Activated naive CD4-positive, alpha-beta T cell treated with anti-CD3 and anti-CD28 coated beads, Interleukin-2, amount 50 U/mL, for 72 hours (primary cell): ENCODE data around the gene FDCSP. TPM values are rescaled to one million over a fixed set of nuclear protein-coding genes. Genes with fewer than 3 reads are reported as not detected.
A peak's percentile ranks its signal among the peaks of the same experiment; 100 is the strongest.
"Not testable (repeated sequence)": the region's sequence is repeated elsewhere in the genome, so short reads cannot be mapped to it uniquely, and the experiment has no call there.

ENCODE experiments used
- ATAC-seq, 2 donors: fragments of 150-1000 bp; cut with Tn5 transposase; 2 replicates each; pipeline ENCODE4 v1.10.0; 2021; ENCODE audit warnings: mild to moderate bottlenecking in 2 of 2, moderate library complexity in 2 of 2
- DNase-seq, 2 donors: peaks; one replicate each; pipeline ENCODE4 v3.0.0; 2021 to 2022; ENCODE audit warnings: low spot score in 2 of 2
- H3K27ac Mint-ChIP-seq, 2 donors: one replicate each; pipeline ENCODE4 v1.8.0; 2022; ENCODE audit warnings: mild to moderate bottlenecking in 2 of 2, mixed read lengths in 2 of 2
- H3K36me3 Mint-ChIP-seq, 2 donors: one replicate each; pipeline ENCODE4 v1.8.0; 2022; ENCODE audit warnings: mixed read lengths in 2 of 2
- H3K9me3 Mint-ChIP-seq, 2 donors: one replicate each; pipeline ENCODE4 v1.8.0; 2022; ENCODE audit warnings: mixed read lengths in 2 of 2
- total RNA-seq, 2 donors: library from RNA; stranded (reverse); gene quantifications; one replicate each; pipeline ENCODE4 v1.2.3, GENCODE V29; 2022

The FDCSP gene
- total RNA-seq: not detected

- no peak for DNase-seq
- Mint-ChIP-seq H3K36me3 (no peaks in the 10 kb centered on the region), H3K27ac (no peak within 1 kb of the TSS), H3K9me3 (no peaks in the 10 kb centered on the region)
- ATAC-seq: no peak
Measured at GRCh38 chr4:70225824-70226223, at the start of gene FDCSP. TSS of gene FDCSP (plus strand) at chr4:70226124. CDS start at chr4:70231195, 5,071 bp downstream.

- no peak overlapping the region for H3K27ac Mint-ChIP-seq
- DNase-seq: no peak
- ATAC-seq: no peak
- H3K9me3 Mint-ChIP-seq: no peaks in the 10 kb centered on the region
- H3K36me3 Mint-ChIP-seq: no peaks in the 10 kb centered on the region
Measured at GRCh38 chr4:70177090-70177489, 48.8 kb upstream of the FDCSP start.

- no peaks in the 10 kb centered on the region for H3K36me3 Mint-ChIP-seq
- no peak for ATAC-seq
- no peaks in the 10 kb centered on the region for H3K9me3 Mint-ChIP-seq
Measured at GRCh38 chr4:70178075-70178660, 47.8 kb upstream of the FDCSP start.

GRCh38 chr4:70179811-70180210 lies 46.1 kb upstream of the FDCSP start:
- no peaks in the 10 kb centered on the region for H3K9me3 Mint-ChIP-seq
- H3K36me3 Mint-ChIP-seq: no peaks in the 10 kb centered on the region
- ATAC-seq: no peak
- no peak overlapping the region for H3K27ac Mint-ChIP-seq
- DNase-seq: no peak

More at GRCh38 chr4:70178075-70178660, 47.8 kb upstream of the FDCSP start:
- DNase-seq: no peak
- no peak overlapping the region for H3K27ac Mint-ChIP-seq

GRCh38 chr4:70181864-70182263 lies 44.1 kb upstream of the FDCSP start:
- Mint-ChIP-seq H3K36me3 (no peaks in the 10 kb centered on the region), H3K27ac (no peak overlapping the region), H3K9me3 (no peaks in the 10 kb centered on the region)
- DNase-seq: no peak
- ATAC-seq: no peak

GRCh38 chr4:70182517-70183167 lies 43.3 kb upstream of the FDCSP start:
- Mint-ChIP-seq H3K36me3 (no peaks in the 10 kb centered on the region), H3K27ac (no peak overlapping the region), H3K9me3 (no peaks in the 10 kb centered on the region)
- no peak for ATAC-seq
- DNase-seq: no peak

- peak in 1 of 2 donors; percentile 20 for DNase-seq
- peak in 1 of 2 donors; percentile 63 for ATAC-seq
- H3K36me3 Mint-ChIP-seq: no peaks in the 10 kb centered on the region
- H3K9me3 Mint-ChIP-seq: no peaks in the 10 kb centered on the region
- H3K27ac Mint-ChIP-seq: no peak overlapping the region
Measured at GRCh38 chr4:70183168-70183939, 42.6 kb upstream of the FDCSP start.

GRCh38 chr4:70183940-70184246 lies 42.0 kb upstream of the FDCSP start:
- DNase-seq: no peak
- no peak overlapping the region for H3K27ac Mint-ChIP-seq
- H3K9me3 Mint-ChIP-seq: no peaks in the 10 kb centered on the region
- no peaks in the 10 kb centered on the region for H3K36me3 Mint-ChIP-seq
- no peak for ATAC-seq

- H3K36me3 Mint-ChIP-seq: no peaks in the 10 kb centered on the region
- H3K27ac Mint-ChIP-seq: no peak overlapping the region
- no peaks in the 10 kb centered on the region for H3K9me3 Mint-ChIP-seq
- ATAC-seq: no peak
- no peak for DNase-seq
Measured at GRCh38 chr4:70187216-70187615, 38.7 kb upstream of the FDCSP start.

- H3K36me3 Mint-ChIP-seq: no peaks in the 10 kb centered on the region
- no peak overlapping the region for H3K27ac Mint-ChIP-seq
- no peak for DNase-seq
- H3K9me3 Mint-ChIP-seq: no peaks in the 10 kb centered on the region
- ATAC-seq: no peak
Measured at GRCh38 chr4:70190579-70190978, 35.3 kb upstream of the FDCSP start.

- DNase-seq: no peak
- H3K27ac Mint-ChIP-seq: no peak overlapping the region
- H3K36me3 Mint-ChIP-seq: no peaks in the 10 kb centered on the region
- no peak for ATAC-seq
- H3K9me3 Mint-ChIP-seq: no peaks in the 10 kb centered on the region
Measured at GRCh38 chr4:70191647-70192046, 34.3 kb upstream of the FDCSP start.

- DNase-seq: no peak
- Mint-ChIP-seq H3K36me3 (no peaks in the 10 kb centered on the region), H3K27ac (no peak overlapping the region), H3K9me3 (no peaks in the 10 kb centered on the region)
- ATAC-seq: no peak
Measured at GRCh38 chr4:70192895-70193294, 33.0 kb upstream of the FDCSP start.

GRCh38 chr4:70195425-70195824 lies 30.5 kb upstream of the FDCSP start, which contains the start of gene ODAM:
TSS of gene ODAM (plus strand) at chr4:70195725. CDS start at chr4:70196544, 819 bp downstream.
- Mint-ChIP-seq H3K36me3 (no peaks in the 10 kb centered on the region), H3K9me3 (no peaks in the 10 kb centered on the region), H3K27ac (no peak within 1 kb of the TSS)
- ATAC-seq (no peak), DNase-seq (no peak)

GRCh38 chr4:70196857-70197256 lies 29.1 kb upstream of the FDCSP start:
- no peak for DNase-seq
- H3K27ac Mint-ChIP-seq: no peak overlapping the region
- no peaks in the 10 kb centered on the region for H3K36me3 Mint-ChIP-seq

GRCh38 chr4:70197842-70198241 lies 28.1 kb upstream of the FDCSP start:
- H3K9me3 Mint-ChIP-seq: no peaks in the 10 kb centered on the region
- H3K36me3 Mint-ChIP-seq: no peaks in the 10 kb centered on the region
- no peak for ATAC-seq
- H3K27ac Mint-ChIP-seq: no peak overlapping the region
- DNase-seq: no peak

More at GRCh38 chr4:70196857-70197256, 29.1 kb upstream of the FDCSP start:
- no peak for ATAC-seq
- H3K9me3 Mint-ChIP-seq: no peaks in the 10 kb centered on the region

GRCh38 chr4:70203601-70204000 lies 22.3 kb upstream of the FDCSP start:
- H3K27ac Mint-ChIP-seq: no peak overlapping the region
- DNase-seq: no peak
- H3K9me3 Mint-ChIP-seq: no peaks in the 10 kb centered on the region
- ATAC-seq: no peak
- no peaks in the 10 kb centered on the region for H3K36me3 Mint-ChIP-seq

- not testable (repeated sequence) for ATAC-seq, H3K27ac Mint-ChIP-seq, DNase-seq, H3K36me3 Mint-ChIP-seq
- H3K9me3 Mint-ChIP-seq: peaks cover 10 to 11% of the 10 kb centered on the region in 2 donors
Measured at GRCh38 chr4:70212752-70213151, 13.2 kb upstream of the FDCSP start.
